Stimulated activated CD8-positive, alpha-beta memory T cell treated with anti-CD3 and anti-CD28 coated beads, Interleukin-4, amount 100 ng/mL, for 1 hour (primary cell): ENCODE measurements around the gene C16orf86.

ENCODE experiments used
- DNase-seq, 2 donors: peaks; one replicate each; pipeline ENCODE4 v3.0.0-alpha.2; 2020; ENCODE audit warnings: low read depth in 2 of 2, low spot score in 1 of 2

C16orf86 gene

GRCh38 chr16:67666559-67667452, at the start of gene C16orf86, which contains the start of gene ENKD1:
Gene C16orf86 (plus strand): TSS chr16:67666814. CDS start chr16:67666971, 157 bp downstream.
Gene ENKD1 (minus strand): TSS chr16:67666750. CDS start chr16:67666442, 308 bp downstream.
- DNase-seq = peak; percentile 50 to 66

GRCh38 chr16:67628216-67628615, 38.4 kb upstream of the C16orf86 start:
- no peak for DNase-seq

GRCh38 chr16:67632415-67633172, 34.0 kb upstream of the C16orf86 start:
- no peak for DNase-seq

DNA sequence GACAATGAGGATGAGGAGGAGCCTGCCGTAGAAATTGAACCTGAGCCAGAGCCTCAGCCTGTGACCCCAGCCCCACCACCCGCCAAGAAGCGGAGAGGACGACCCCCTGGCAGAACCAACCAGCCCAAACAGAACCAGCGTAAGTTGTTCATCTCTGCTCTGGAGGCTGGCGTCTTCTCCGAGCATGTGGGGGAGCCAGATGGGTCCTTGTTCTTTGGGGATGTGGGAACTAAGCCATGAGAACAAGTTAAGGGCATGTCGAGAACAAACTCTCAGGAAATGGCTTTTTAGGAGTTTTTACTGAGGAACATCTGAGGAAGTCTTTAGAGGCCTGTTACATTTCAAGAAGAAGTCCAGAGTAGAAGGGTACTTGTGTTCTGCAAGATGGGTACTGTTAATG, 29.9 kb upstream of the C16orf86 start:
- no peak for DNase-seq

DNA sequence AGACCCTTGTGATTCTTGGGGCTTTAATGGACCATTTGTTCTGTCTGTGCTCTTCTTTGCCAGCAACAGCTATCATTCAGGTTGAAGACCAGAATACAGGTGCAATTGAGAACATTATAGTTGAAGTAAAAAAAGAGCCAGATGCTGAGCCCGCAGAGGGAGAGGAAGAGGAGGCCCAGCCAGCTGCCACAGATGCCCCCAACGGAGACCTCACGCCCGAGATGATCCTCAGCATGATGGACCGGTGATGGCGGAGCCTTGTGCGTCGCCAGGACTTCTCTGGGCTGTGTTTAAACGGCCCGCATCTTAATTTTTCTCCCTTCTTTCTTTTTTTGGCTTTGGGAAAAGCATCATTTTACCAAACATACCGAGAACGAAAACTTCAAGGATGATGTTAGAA, 29.0 kb upstream of the C16orf86 start:
- DNase-seq = no peak

GRCh38 chr16:67641779-67642708, 24.6 kb upstream of the C16orf86 start:
- DNase-seq = no peak

DNA sequence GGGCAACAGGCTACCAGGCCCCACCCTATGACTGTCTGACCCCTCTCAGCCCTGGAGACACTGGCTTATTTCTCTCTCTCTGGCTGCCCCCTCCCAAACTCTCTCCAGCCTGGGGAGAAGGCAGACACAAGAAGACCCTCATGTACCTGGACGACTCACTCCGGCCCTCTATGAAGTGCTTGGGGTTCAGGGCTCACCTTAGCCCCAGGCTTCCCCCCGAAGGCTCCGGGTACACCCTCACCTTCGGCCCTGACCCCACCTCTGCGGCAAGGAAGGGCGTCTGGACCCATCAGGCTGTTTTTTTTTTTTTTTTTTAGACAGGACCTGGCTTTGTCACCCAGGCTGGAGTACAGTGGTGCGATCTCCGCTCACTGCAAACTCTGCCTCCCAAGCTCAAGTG, 22.6 kb upstream of the C16orf86 start:
- DNase-seq = no peak

DNA sequence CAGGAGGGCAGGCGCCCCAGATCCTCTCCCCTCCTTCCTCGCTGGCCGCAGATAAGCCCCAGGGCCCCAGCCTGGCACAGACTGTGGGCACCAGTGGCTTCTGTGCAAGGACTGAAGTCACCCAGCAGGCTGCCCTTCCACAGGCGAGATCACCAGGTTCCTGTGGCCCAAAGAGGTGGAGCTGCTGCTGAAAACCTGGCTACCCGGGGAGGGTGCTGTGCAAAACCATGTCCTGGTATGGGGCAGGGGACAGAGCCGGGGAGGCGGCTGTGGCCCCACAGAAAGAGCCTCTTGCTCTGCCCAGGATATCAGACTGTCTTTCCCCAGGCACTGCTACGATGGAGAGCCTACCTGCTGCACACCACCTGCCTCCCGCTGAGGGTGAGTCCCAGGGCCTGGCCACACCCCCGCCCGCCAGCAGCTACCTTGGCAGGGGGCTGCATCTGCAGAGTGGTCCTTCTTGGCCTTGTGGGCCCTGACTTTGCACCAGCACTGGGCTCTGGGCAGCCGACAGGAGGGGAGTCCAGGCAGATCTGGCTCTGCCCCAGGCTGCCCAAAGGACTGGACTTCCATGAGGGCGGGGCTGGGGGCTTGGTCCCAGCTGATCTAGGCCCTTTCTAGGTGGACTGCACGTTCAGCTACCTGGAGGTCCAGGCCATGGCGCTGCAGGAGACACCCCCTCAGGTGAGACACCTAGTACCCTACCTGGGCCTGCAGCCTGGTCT, 21.1 kb upstream of the C16orf86 start:
- DNase-seq = no peak

GRCh38 chr16:67647111-67647651, 19.4 kb upstream of the C16orf86 start:
- DNase-seq = no peak

DNA sequence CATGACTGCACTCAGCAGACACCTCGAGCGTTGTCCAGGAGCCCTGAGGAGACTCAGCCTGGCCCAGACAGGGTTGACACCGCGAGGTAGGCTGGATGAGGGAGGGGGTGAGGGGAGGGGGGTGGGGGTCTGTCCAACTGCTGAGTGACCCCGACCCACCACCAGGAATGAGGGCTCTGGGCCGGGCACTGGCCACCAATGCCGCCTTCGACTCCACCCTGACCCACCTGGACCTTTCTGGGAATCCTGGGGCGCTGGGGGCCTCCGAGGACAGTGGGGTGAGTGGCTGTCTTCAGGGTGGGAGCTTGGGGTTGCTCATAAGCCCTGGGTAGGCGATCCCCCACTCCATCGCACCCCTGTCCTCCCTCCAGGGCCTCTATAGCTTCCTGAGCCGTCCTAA, 18.9 kb upstream of the C16orf86 start:
- no peak for DNase-seq

DNA sequence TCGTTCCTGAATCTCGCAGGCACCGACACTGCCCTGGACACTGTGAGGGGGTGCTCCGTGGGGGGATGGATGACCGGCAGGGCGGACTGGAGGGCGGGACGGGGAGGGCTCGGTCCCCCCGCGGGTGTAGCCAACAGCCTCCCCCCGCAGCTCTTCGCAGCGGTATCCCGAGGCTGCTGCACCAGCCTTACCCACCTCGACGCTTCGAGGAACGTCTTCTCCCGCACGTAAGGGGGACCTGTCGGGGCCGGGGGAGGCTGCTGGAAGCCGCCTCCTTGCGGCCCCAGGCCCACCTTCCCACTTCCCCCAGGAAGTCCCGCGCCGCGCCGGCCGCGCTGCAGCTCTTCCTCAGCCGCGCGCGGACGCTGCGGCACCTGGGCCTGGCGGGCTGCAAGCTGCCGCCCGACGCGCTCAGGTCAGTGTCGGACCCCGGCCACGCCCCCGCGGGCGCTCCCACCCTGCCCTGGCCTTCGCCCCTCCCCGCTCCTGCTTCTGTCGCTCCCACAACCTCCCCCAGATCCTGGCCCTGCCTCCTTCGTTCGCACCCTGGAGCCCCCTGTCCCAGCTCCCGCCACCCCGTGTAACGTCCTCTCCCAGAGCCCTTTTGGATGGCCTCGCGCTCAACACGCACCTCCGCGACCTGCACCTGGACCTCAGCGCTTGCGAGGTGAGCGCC, 18.4 kb upstream of the C16orf86 start:
- DNase-seq = no peak

- DNase-seq = no peak
Observed at GRCh38 chr16:67648764-67649407, 17.7 kb upstream of the C16orf86 start.

- no peak for DNase-seq
Observed at GRCh38 chr16:67649494-67649931, 17.1 kb upstream of the C16orf86 start.

GRCh38 chr16:67650023-67650422, 16.6 kb upstream of the C16orf86 start:
- no peak for DNase-seq

DNA sequence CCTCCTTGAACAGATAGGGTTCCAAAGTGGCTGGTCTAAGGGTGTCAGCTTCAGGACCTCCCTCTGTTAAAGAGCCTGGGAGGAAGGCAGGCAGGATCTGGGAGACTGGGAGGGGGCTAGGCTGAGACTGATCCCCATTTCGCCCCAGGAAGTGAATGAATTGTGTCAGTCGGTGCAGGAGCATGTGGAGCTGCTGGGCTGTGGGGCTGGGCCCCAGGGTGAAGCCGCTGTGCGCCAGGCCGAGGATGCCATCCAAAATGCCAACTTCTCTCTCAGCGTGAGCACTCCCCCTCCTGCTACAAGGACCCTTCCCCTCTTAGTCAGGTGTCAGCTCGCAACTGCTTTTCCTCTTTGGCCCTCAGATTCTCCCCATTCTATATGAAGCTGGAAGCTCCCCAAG, 15.6 kb upstream of the C16orf86 start:
- no peak for DNase-seq

DNA sequence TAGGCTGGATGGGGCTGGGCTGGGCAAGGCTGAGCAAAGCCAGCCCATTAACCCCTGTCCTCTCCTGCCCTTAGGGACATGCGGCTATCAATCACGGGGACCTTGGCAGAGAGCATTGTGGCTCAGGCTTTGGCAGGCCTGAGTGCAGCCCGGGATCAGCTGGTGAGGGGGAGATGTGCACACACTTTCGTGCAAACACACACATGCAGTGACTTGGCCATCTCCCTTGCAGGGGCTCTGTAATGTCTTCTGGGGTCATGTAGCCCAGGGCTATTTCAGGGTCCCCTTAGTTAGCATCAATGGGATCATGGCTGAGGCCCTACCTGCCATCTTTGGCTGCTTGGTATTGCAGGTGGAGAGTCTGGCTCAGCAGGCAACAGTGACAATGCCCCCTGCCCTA, 14.8 kb upstream of the C16orf86 start:
- no peak for DNase-seq

- DNase-seq = no peak
Observed at GRCh38 chr16:67652578-67653127, 14.0 kb upstream of the C16orf86 start.

DNA sequence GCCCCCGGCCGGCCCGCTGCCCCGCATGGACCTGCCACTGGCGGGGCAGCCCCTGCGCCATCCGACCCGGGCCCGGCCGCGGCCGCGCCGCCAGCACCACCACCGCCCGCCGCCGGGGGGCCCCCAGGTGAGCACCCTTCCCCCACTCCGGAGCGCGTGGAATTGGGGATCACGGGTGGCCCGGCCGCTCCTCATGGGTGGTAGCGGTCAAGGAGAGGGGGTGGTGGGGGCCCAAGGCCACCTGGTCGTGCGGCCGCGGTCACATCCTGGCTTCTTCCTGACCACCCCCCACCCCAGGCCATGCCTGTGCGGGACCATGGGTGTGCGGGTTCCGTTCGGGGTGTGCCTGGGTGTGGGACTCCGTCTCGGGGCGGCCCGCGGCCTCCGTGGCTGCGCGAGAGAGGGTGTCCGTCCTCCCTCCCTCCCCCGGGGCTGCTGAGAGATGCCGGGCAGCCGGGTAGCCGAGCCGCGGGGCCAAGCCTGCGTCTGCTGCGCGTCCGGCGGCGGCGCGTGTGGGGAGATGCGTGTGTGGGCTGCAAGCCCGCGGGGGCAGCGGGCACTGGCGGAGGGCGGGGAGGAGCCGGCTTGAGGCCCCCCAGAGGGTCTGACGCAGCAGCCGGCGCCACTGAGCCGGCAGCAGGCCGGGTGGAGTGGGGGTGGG, 13.4 kb upstream of the C16orf86 start:
- DNase-seq = no peak
